GM23338 (cell line): ENCODE results near the gene PDE2A.

ENCODE experiments used
- CREB1 ChIP-seq: fragments of 250-450 bp; sonication (Bioruptor Pico); IDR thresholded peaks from 2 replicates; pipeline ENCODE4 v1.5.0; 2020; ENCODE audit warnings: low read depth, mild to moderate bottlenecking, moderate library complexity
- EZH2 ChIP-seq: fragments of 200-600 bp; sonication (generic); IDR thresholded peaks from one replicate; pipeline ENCODE4 v1.8.0; 2017; ENCODE audit warnings: antibody characterized with exemption, mild to moderate bottlenecking, low read depth; ENCODE audit not compliant: unreplicated experiment
- EZH2phosphoT487 ChIP-seq: fragments of 200-600 bp; sonication (generic); IDR thresholded peaks from one replicate; pipeline ENCODE4 v1.8.1; 2018; ENCODE audit warnings: antibody characterized with exemption; ENCODE audit not compliant: unreplicated experiment
- JUNB ChIP-seq: IDR thresholded peaks from one replicate; pipeline ENCODE4 v1.6.1; 2016; ENCODE audit warnings: antibody characterized with exemption; ENCODE audit not compliant: unreplicated experiment
- NANOG ChIP-seq: IDR thresholded peaks from 2 replicates; pipeline ENCODE4 v1.6.1; 2016; ENCODE audit warnings: antibody characterized with exemption, borderline replicate concordance
- POLR2AphosphoS5 ChIP-seq: IDR thresholded peaks from 2 replicates; pipeline ENCODE4 v1.6.1; 2016; ENCODE audit warnings: antibody characterized with exemption, low read depth
- ZNF114 ChIP-seq: fragments of 250-450 bp; sonication (Bioruptor Pico); IDR thresholded peaks from 2 replicates; pipeline ENCODE4 v1.5.0; 2020; ENCODE audit warnings: mild to moderate bottlenecking, moderate library complexity
- ZNF331 ChIP-seq: fragments of 250-450 bp; sonication (Bioruptor Pico); IDR thresholded peaks from 2 replicates; pipeline ENCODE4 v1.5.0; 2020; ENCODE audit warnings: low read depth, mild to moderate bottlenecking, moderate library complexity
- TF ChIP-seq, protein P1 (sequence below), 2 experiments: fragments of 200-600 bp in 1 of 2; sonication (generic) in 1 of 2; conservative IDR thresholded peaks; 2 replicates each; pipeline versions ENCODE4 v1.5.1 to v1.6.1; 2016 to 2017; ENCODE audit warnings: antibody characterized with exemption in 2 of 2, low read depth in 2 of 2, mild to moderate bottlenecking in 2 of 2, moderate library complexity in 1 of 2
- TF ChIP-seq, protein P2 (sequence below): IDR thresholded peaks from one replicate; pipeline ENCODE4 v1.6.1; 2018; ENCODE audit warnings: antibody characterized with exemption; ENCODE audit not compliant: unreplicated experiment
- TF ChIP-seq, protein P3 (sequence below): fragments of 250-450 bp; sonication (Bioruptor Pico); IDR thresholded peaks from 2 replicates; pipeline ENCODE4 v1.5.0; 2020; ENCODE audit warnings: mild to moderate bottlenecking, moderate library complexity
- TF ChIP-seq, protein P4 (sequence below): IDR thresholded peaks from 2 replicates; pipeline ENCODE4 v1.6.1; 2016; ENCODE audit warnings: antibody characterized with exemption

DNA sequence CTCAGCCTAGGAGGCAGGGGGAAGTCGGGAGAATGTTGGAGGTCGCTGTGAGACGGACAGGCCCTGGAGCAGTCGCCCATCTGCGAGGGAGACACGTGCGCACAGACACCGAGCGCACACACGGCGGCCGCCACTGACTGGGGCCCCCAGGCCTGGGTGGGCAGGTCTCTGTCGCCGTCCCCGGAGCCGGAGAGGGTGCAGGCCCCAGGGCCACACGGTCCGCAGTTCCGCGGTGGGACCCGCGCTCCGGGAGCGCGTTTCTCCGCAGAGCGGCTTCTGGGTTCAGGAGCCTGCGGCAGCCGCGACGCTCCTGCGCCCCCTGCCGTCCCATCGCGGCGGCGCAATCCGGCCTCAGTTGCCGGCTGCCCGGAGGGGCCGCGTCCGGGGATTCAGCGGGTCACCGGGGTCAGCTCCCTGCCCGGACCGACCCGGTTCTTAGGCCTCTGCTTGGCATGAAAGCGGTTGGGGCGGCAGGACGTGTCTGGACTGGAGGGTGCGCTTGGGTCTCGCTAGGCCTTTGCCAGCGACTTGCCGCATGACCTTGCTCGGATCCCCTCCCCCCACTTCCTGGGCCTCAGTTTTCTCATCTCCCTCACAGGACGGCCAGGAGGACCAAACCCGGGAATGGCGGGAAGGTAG lies 31.2 kb downstream of the PDE2A start:
- TF ChIP-seq, protein P1, sequence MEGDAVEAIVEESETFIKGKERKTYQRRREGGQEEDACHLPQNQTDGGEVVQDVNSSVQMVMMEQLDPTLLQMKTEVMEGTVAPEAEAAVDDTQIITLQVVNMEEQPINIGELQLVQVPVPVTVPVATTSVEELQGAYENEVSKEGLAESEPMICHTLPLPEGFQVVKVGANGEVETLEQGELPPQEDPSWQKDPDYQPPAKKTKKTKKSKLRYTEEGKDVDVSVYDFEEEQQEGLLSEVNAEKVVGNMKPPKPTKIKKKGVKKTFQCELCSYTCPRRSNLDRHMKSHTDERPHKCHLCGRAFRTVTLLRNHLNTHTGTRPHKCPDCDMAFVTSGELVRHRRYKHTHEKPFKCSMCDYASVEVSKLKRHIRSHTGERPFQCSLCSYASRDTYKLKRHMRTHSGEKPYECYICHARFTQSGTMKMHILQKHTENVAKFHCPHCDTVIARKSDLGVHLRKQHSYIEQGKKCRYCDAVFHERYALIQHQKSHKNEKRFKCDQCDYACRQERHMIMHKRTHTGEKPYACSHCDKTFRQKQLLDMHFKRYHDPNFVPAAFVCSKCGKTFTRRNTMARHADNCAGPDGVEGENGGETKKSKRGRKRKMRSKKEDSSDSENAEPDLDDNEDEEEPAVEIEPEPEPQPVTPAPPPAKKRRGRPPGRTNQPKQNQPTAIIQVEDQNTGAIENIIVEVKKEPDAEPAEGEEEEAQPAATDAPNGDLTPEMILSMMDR (conservative IDR thresholded peaks at IDR 0.05; ENCODE audit: low read depth in 2 of 2), result peak; percentile 68 to 89
- TF ChIP-seq EZH2, result no peak
- no peak for TF ChIP-seq NANOG
- no peak for TF ChIP-seq EZH2phosphoT487
- no peak for TF ChIP-seq POLR2AphosphoS5
- TF ChIP-seq, protein P2, sequence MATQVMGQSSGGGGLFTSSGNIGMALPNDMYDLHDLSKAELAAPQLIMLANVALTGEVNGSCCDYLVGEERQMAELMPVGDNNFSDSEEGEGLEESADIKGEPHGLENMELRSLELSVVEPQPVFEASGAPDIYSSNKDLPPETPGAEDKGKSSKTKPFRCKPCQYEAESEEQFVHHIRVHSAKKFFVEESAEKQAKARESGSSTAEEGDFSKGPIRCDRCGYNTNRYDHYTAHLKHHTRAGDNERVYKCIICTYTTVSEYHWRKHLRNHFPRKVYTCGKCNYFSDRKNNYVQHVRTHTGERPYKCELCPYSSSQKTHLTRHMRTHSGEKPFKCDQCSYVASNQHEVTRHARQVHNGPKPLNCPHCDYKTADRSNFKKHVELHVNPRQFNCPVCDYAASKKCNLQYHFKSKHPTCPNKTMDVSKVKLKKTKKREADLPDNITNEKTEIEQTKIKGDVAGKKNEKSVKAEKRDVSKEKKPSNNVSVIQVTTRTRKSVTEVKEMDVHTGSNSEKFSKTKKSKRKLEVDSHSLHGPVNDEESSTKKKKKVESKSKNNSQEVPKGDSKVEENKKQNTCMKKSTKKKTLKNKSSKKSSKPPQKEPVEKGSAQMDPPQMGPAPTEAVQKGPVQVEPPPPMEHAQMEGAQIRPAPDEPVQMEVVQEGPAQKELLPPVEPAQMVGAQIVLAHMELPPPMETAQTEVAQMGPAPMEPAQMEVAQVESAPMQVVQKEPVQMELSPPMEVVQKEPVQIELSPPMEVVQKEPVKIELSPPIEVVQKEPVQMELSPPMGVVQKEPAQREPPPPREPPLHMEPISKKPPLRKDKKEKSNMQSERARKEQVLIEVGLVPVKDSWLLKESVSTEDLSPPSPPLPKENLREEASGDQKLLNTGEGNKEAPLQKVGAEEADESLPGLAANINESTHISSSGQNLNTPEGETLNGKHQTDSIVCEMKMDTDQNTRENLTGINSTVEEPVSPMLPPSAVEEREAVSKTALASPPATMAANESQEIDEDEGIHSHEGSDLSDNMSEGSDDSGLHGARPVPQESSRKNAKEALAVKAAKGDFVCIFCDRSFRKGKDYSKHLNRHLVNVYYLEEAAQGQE, result no peak
- TF ChIP-seq ZNF114 (CRISPR knock-in tag), result no peak
- peak; percentile 15; the same call in 1 of the 2 replicates for TF ChIP-seq CREB1
- TF ChIP-seq, protein P3, sequence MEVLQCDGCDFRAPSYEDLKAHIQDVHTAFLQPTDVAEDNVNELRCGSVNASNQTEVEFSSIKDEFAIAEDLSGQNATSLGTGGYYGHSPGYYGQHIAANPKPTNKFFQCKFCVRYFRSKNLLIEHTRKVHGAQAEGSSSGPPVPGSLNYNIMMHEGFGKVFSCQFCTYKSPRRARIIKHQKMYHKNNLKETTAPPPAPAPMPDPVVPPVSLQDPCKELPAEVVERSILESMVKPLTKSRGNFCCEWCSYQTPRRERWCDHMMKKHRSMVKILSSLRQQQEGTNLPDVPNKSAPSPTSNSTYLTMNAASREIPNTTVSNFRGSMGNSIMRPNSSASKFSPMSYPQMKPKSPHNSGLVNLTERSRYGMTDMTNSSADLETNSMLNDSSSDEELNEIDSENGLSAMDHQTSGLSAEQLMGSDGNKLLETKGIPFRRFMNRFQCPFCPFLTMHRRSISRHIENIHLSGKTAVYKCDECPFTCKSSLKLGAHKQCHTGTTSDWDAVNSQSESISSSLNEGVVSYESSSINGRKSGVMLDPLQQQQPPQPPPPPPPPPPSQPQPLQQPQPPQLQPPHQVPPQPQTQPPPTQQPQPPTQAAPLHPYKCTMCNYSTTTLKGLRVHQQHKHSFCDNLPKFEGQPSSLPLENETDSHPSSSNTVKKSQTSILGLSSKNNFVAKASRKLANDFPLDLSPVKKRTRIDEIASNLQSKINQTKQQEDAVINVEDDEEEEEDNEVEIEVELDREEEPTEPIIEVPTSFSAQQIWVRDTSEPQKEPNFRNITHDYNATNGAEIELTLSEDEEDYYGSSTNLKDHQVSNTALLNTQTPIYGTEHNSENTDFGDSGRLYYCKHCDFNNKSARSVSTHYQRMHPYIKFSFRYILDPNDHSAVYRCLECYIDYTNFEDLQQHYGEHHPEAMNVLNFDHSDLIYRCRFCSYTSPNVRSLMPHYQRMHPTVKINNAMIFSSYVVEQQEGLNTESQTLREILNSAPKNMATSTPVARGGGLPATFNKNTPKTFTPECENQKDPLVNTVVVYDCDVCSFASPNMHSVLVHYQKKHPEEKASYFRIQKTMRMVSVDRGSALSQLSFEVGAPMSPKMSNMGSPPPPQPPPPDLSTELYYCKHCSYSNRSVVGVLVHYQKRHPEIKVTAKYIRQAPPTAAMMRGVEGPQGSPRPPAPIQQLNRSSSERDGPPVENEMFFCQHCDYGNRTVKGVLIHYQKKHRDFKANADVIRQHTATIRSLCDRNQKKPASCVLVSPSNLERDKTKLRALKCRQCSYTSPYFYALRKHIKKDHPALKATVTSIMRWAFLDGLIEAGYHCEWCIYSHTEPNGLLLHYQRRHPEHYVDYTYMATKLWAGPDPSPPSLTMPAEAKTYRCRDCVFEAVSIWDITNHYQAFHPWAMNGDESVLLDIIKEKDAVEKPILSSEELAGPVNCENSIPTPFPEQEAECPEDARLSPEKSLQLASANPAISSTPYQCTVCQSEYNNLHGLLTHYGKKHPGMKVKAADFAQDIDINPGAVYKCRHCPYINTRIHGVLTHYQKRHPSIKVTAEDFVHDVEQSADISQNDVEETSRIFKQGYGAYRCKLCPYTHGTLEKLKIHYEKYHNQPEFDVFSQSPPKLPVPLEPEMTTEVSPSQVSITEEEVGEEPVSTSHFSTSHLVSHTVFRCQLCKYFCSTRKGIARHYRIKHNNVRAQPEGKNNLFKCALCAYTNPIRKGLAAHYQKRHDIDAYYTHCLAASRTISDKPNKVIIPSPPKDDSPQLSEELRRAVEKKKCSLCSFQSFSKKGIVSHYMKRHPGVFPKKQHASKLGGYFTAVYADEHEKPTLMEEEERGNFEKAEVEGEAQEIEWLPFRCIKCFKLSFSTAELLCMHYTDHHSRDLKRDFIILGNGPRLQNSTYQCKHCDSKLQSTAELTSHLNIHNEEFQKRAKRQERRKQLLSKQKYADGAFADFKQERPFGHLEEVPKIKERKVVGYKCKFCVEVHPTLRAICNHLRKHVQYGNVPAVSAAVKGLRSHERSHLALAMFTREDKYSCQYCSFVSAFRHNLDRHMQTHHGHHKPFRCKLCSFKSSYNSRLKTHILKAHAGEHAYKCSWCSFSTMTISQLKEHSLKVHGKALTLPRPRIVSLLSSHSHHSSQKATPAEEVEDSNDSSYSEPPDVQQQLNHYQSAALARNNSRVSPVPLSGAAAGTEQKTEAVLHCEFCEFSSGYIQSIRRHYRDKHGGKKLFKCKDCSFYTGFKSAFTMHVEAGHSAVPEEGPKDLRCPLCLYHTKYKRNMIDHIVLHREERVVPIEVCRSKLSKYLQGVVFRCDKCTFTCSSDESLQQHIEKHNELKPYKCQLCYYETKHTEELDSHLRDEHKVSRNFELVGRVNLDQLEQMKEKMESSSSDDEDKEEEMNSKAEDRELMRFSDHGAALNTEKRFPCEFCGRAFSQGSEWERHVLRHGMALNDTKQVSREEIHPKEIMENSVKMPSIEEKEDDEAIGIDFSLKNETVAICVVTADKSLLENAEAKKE (CRISPR knock-in tag), result no peak
- no peak for TF ChIP-seq JUNB
- TF ChIP-seq, protein P4, sequence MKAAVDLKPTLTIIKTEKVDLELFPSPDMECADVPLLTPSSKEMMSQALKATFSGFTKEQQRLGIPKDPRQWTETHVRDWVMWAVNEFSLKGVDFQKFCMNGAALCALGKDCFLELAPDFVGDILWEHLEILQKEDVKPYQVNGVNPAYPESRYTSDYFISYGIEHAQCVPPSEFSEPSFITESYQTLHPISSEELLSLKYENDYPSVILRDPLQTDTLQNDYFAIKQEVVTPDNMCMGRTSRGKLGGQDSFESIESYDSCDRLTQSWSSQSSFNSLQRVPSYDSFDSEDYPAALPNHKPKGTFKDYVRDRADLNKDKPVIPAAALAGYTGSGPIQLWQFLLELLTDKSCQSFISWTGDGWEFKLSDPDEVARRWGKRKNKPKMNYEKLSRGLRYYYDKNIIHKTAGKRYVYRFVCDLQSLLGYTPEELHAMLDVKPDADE, result no peak; the same call in 1 of the 2 replicates
- TF ChIP-seq ZNF331 (CRISPR knock-in tag), result no peak
